ENCODE measurements around the gene TULP3. TPM values are rescaled to one million over a fixed set of nuclear protein-coding genes. Genes with fewer than 3 reads are reported as not detected.
A peak's percentile ranks its signal among the peaks of the same experiment; 100 is the strongest.

Gene TULP3, protein sequence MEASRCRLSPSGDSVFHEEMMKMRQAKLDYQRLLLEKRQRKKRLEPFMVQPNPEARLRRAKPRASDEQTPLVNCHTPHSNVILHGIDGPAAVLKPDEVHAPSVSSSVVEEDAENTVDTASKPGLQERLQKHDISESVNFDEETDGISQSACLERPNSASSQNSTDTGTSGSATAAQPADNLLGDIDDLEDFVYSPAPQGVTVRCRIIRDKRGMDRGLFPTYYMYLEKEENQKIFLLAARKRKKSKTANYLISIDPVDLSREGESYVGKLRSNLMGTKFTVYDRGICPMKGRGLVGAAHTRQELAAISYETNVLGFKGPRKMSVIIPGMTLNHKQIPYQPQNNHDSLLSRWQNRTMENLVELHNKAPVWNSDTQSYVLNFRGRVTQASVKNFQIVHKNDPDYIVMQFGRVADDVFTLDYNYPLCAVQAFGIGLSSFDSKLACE
- total RNA-seq, result 1 to 10 TPM; 6.9 to 7.8 TPM

DNA sequence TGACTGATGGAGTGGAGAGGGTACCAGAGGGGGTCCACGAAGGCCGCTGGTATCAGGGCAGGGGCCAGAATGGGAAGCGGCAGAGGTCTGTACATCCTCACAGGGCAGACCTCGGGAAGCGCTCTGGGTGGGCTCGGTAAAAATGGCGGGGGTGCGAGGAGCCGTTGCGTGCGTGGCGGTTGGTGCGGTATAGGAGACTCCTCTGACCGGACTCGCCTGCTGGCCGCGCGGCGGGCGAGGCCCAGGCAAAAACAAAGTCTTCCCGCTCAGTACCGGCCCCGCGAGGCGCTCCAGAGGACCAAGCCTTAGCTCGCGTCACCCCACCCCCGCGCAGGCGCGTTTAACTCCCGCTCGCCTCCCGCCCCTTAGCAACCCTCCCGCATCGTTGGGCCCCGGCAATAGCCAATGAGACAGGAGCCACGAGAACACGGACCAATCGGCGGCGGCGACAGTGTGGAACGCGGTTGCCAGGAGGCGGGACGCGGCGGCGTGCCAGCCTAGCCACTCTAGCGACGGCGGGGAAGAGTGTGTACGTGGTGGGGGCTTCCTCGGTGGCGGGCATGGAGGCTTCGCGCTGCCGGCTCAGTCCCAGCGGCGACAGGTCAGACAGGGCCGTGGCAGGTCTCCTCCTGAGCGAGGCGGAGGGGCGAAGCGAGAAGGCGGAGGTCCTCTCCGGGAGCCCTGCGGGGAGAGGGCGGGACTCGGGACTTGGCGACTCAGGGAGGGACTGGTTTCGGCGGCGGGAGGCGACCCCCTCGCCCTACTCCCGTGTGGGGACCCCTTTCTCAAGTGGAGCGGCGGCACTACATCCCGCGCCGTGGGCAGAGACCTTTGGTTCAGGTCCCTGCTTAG lies at the start of gene TULP3:
Gene TULP3, plus strand, starts transcription at position 504 of the 852 bp plus-strand sequence. Its CDS starts 57 bp downstream, at position 561.
- intact Hi-C loops (cut with DNase I), result no loop called here

DNA sequence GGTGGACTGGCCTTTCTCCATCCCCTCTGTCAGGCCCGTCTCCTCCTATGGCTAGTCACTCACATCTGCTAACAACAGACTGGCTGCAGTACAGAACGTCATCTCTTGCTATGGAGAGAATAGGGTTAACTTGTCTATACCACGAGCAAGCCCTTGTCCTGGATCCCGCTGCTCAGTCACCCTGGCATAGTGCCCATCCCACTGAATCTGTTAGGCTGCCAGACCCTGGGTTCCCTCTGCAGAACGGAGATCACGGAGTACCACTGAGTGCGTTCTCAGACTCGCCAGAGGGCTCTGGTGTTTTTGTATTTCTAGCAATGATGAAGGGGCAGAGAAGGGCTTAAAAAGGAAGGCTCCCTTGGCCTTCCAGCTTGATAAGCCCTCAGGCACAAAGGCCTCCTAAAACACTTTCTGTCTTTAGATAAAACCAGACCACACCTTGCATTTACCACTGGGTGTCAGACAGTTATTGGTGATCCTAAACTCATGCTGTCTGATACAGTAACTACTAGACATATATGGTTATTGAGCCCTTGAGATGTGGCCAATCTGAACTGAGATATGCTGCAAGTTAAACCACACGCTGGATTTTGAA lies 49.5 kb upstream of the TULP3 start:
- no peaks in the 10 kb centered on the region for H3K9me3 ChIP-seq
- no peak for DNase-seq
- no peak overlapping the region for H3K27ac ChIP-seq
- TF ChIP-seq POLR2A (IDR thresholded peaks at IDR 0.05), result no peak
- TF ChIP-seq, protein P1, sequence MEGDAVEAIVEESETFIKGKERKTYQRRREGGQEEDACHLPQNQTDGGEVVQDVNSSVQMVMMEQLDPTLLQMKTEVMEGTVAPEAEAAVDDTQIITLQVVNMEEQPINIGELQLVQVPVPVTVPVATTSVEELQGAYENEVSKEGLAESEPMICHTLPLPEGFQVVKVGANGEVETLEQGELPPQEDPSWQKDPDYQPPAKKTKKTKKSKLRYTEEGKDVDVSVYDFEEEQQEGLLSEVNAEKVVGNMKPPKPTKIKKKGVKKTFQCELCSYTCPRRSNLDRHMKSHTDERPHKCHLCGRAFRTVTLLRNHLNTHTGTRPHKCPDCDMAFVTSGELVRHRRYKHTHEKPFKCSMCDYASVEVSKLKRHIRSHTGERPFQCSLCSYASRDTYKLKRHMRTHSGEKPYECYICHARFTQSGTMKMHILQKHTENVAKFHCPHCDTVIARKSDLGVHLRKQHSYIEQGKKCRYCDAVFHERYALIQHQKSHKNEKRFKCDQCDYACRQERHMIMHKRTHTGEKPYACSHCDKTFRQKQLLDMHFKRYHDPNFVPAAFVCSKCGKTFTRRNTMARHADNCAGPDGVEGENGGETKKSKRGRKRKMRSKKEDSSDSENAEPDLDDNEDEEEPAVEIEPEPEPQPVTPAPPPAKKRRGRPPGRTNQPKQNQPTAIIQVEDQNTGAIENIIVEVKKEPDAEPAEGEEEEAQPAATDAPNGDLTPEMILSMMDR (IDR thresholded peaks at IDR 0.05), result no peak
- intact Hi-C loops (cut with DNase I), result no loop called here
- H3K4me3 ChIP-seq, result no peak overlapping the region
- no peak for ATAC-seq
- H3K27me3 ChIP-seq, result no peaks in the 10 kb centered on the region
- 57 to 78% methylated on average over 8 to 9 of the region's 9 CpGs for WGBS, 2 donors
- H3K36me3 ChIP-seq (replicated peaks in 1 of 2; ENCODE audit: insufficient read depth in 1 of 2, low read depth in 2 of 2), result no peaks in the 10 kb centered on the region
- H3K4me1 ChIP-seq, result no peaks in the 10 kb centered on the region

More for the DNA sequence above, at the start of gene TULP3:
- peak; percentile 67 to 85 (median 85) for TF ChIP-seq POLR2A (IDR thresholded peaks at IDR 0.05)
- TF ChIP-seq, protein P1 (IDR thresholded peaks at IDR 0.05), result peak in 3 of 7 experiments; percentile 14 to 26 (median 19)
- no peaks in the 10 kb centered on the region for H3K27me3 ChIP-seq
- no peaks in the 10 kb centered on the region for H3K9me3 ChIP-seq
- H3K4me3 ChIP-seq, result peak within 1 kb of the TSS; percentile 53 to 59
- peak within 1 kb of the TSS; percentile 82 to 89 (median 88) for H3K27ac ChIP-seq
- WGBS, 2 donors, result 0 to 1% methylated on average over 9 to 71 of the region's 83 CpGs
- H3K4me1 ChIP-seq, result peaks cover 11% of the 10 kb centered on the region
- no peaks in the 10 kb centered on the region for H3K36me3 ChIP-seq (replicated peaks in 1 of 2; ENCODE audit: insufficient read depth in 1 of 2, low read depth in 2 of 2)
- DNase-seq (peak; percentile 99), ATAC-seq (peak; percentile 99)

DNA sequence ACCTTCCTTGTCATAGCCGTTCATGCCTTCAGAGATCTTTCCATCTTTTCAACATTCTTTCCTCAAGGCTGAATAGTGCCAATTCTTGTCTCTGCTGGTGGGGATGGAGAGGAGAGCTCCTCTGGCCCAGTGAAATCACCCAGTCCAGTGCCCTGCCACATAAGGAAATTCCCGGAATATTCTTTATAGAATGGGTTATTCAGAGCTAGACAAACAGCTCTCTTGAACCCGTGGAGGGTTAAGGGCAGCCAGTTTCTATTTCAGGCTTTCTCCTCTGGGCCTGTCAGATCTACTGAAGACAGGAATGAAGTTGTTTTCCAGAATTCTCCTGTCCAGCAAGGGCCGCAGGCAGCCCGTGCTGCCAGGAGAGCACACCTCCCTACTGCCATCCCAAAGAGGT lies 47.7 kb upstream of the TULP3 start:
- H3K9me3 ChIP-seq, result no peaks in the 10 kb centered on the region
- H3K36me3 ChIP-seq (replicated peaks in 1 of 2; ENCODE audit: insufficient read depth in 1 of 2, low read depth in 2 of 2), result no peaks in the 10 kb centered on the region
- no peak overlapping the region for H3K27ac ChIP-seq
- no peaks in the 10 kb centered on the region for H3K27me3 ChIP-seq
- ATAC-seq (no peak), DNase-seq (no peak)
- H3K4me1 ChIP-seq, result no peaks in the 10 kb centered on the region
- H3K4me3 ChIP-seq, result no peak overlapping the region
- no peak for TF ChIP-seq POLR2A (IDR thresholded peaks at IDR 0.05)
- TF ChIP-seq, protein P1 (IDR thresholded peaks at IDR 0.05), result no peak
- 79 to 86% methylated on average over 3 to 5 of the region's 5 CpGs for WGBS, 2 donors
- intact Hi-C loops (cut with DNase I), result no loop called here

DNA sequence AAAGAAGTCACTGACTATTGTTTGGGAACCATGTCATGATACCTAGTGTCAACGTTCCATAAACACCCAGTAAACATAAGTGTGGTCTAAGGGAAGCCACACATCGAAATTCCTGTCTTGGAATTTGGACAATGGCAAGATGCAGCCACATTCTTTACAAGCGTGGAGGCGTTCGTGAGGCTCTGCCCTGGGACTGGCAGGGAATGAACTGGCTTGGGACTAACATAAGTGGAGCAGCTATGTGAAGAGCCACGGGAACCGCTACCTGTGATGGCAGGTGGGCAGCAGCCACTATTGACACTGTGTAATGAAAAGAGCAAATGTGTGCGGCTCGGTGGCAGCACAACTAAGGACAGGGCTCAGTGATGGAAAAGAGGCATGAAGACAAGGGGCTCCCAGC lies 45.9 kb upstream of the TULP3 start:
- Histone ChIP-seq H3K36me3 (replicated peaks in 1 of 2; ENCODE audit: insufficient read depth in 1 of 2, low read depth in 2 of 2) (no peaks in the 10 kb centered on the region), H3K4me3 (no peak overlapping the region), H3K4me1 (no peaks in the 10 kb centered on the region), H3K27me3 (no peaks in the 10 kb centered on the region), H3K9me3 (no peaks in the 10 kb centered on the region), H3K27ac (no peak overlapping the region)
- intact Hi-C loops (cut with DNase I), result no loop called here
- TF ChIP-seq, protein P1 (IDR thresholded peaks at IDR 0.05), result no peak
- no peak for TF ChIP-seq POLR2A (IDR thresholded peaks at IDR 0.05)
- ATAC-seq, result no peak
- no peak for DNase-seq
- WGBS, 2 donors, result 67 to 71% methylated on average over 9 of the region's 9 CpGs
